DND-41 (cell line): ENCODE data around the gene LSM6.

ENCODE experiments used
- ATAC-seq: fragments of 200-7000 bp; cut with Tn5 transposase; 3 replicates; pipeline ENCODE4 v1.9.1; 2021; ENCODE audit warnings: low read depth; ENCODE audit not compliant: insufficient read depth
- DNase-seq: peaks from one replicate; pipeline ENCODE4 v3.0.0-alpha.2; 2020
- H2AFZ ChIP-seq: 2 replicates; pipeline ENCODE4 v1.6.0; 2012; ENCODE audit warnings: low read depth, low read length
- H3K27ac ChIP-seq: 2 replicates; pipeline ENCODE4 v1.5.1; 2012; ENCODE audit warnings: low read length, inconsistent platforms
- H3K27me3 ChIP-seq: fragments of 200-600 bp; sonication (generic); 2 replicates; pipeline ENCODE4 v1.6.0; 2012; ENCODE audit warnings: low read length, mild to moderate bottlenecking, inconsistent platforms; ENCODE audit not compliant: insufficient read depth, poor library complexity
- H3K36me3 ChIP-seq: 2 replicates; pipeline ENCODE4 v1.5.1; 2012; ENCODE audit warnings: low read length, inconsistent platforms; ENCODE audit not compliant: insufficient read depth
- H3K4me1 ChIP-seq: 2 replicates; pipeline ENCODE4 v1.5.1; 2012; ENCODE audit warnings: mild to moderate bottlenecking, low read length; ENCODE audit not compliant: insufficient read depth
- H3K4me2 ChIP-seq: 2 replicates; pipeline ENCODE4 v1.6.0; 2012; ENCODE audit warnings: mild to moderate bottlenecking, moderate library complexity, low read length, inconsistent platforms; ENCODE audit not compliant: insufficient read depth
- H3K4me3 ChIP-seq, 2 experiments: fragments of 200-600 bp in 1 of 2; shearing (Covaris generic) in 1 of 2; 2 replicates each; pipeline ENCODE4 v1.5.1; 2012 to 2016; ENCODE audit warnings: inconsistent platforms in 2 of 2, low read length in 2 of 2, mild to moderate bottlenecking in 2 of 2, low read depth in 1 of 2, moderate library complexity in 1 of 2
- H3K79me2 ChIP-seq: 2 replicates; pipeline ENCODE4 v1.6.0; 2012; ENCODE audit warnings: low read length, inconsistent platforms; ENCODE audit not compliant: insufficient read depth
- H3K9ac ChIP-seq: 2 replicates; pipeline ENCODE4 v1.6.0; 2012; ENCODE audit warnings: low read depth, mild to moderate bottlenecking, inconsistent platforms, low read length, moderate library complexity
- H3K9me3 ChIP-seq: 2 replicates; pipeline ENCODE4 v1.5.1; 2012; ENCODE audit warnings: low read length, moderate library complexity, mild to moderate bottlenecking, inconsistent platforms; ENCODE audit not compliant: insufficient read depth, severe bottlenecking
- H4K20me1 ChIP-seq: 2 replicates; pipeline ENCODE4 v1.6.0; 2012; ENCODE audit warnings: low read length; ENCODE audit not compliant: insufficient read depth
- EZH2 ChIP-seq: IDR thresholded peaks from 3 replicates; pipeline ENCODE4 v1.6.1; 2012; ENCODE audit warnings: borderline replicate concordance, low read depth, mild to moderate bottlenecking, moderate library complexity, low read length, inconsistent platforms; ENCODE audit not compliant: severe bottlenecking
- TF ChIP-seq, protein P1 (sequence below): IDR thresholded peaks from 2 replicates; pipeline ENCODE4 v1.5.1; 2012; ENCODE audit warnings: borderline replicate concordance, low read length, moderate library complexity, mild to moderate bottlenecking; ENCODE audit not compliant: poor library complexity, severe bottlenecking; ENCODE audit errors: extremely low read depth

The LSM6 gene

DNA sequence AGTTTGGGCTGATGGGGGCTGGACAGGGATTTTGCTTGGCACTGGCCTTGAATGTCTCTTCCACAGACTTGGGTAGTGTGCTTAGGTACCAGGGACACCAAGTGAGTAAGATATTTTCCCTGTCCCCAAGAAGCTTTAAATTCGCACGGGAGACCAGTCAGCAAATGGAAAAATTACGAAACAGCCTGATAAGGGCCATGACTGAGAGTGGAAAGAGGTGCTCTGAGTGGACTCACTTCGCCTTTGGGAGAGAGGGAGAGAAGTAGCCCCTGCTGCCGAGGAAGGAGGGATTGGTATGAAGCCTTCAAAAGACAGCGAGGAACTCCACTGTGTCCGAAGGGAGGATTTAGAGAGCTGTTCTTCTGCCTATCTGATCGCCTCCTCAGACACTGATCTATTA, 2.6 kb downstream of the LSM6 start:
- no peak overlapping the region for H3K4me3 ChIP-seq
- DNase-seq (no peak), ATAC-seq (no peak)
- H2AFZ ChIP-seq, result no peak overlapping the region
- no peak overlapping the region for H3K9ac ChIP-seq
- H3K4me1 ChIP-seq, result peaks cover 30% of the 10 kb centered on the region
- no peaks in the 10 kb centered on the region for H3K27me3 ChIP-seq
- H3K27ac ChIP-seq, result no peak overlapping the region
- H4K20me1 ChIP-seq, result peaks cover 14% of the 10 kb centered on the region; the same call in 1 of the 2 replicates
- H3K36me3 ChIP-seq, result peaks cover 9% of the 10 kb centered on the region
- no peak for TF ChIP-seq EZH2
- TF ChIP-seq, protein P1, sequence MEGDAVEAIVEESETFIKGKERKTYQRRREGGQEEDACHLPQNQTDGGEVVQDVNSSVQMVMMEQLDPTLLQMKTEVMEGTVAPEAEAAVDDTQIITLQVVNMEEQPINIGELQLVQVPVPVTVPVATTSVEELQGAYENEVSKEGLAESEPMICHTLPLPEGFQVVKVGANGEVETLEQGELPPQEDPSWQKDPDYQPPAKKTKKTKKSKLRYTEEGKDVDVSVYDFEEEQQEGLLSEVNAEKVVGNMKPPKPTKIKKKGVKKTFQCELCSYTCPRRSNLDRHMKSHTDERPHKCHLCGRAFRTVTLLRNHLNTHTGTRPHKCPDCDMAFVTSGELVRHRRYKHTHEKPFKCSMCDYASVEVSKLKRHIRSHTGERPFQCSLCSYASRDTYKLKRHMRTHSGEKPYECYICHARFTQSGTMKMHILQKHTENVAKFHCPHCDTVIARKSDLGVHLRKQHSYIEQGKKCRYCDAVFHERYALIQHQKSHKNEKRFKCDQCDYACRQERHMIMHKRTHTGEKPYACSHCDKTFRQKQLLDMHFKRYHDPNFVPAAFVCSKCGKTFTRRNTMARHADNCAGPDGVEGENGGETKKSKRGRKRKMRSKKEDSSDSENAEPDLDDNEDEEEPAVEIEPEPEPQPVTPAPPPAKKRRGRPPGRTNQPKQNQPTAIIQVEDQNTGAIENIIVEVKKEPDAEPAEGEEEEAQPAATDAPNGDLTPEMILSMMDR, result no peak
- H3K4me2 ChIP-seq, result peak overlapping the region; percentile 75; the same call in 1 of the 2 replicates
- H3K9me3 ChIP-seq, result no peaks in the 10 kb centered on the region
- H3K79me2 ChIP-seq, result peaks cover 46% of the 10 kb centered on the region

DNA sequence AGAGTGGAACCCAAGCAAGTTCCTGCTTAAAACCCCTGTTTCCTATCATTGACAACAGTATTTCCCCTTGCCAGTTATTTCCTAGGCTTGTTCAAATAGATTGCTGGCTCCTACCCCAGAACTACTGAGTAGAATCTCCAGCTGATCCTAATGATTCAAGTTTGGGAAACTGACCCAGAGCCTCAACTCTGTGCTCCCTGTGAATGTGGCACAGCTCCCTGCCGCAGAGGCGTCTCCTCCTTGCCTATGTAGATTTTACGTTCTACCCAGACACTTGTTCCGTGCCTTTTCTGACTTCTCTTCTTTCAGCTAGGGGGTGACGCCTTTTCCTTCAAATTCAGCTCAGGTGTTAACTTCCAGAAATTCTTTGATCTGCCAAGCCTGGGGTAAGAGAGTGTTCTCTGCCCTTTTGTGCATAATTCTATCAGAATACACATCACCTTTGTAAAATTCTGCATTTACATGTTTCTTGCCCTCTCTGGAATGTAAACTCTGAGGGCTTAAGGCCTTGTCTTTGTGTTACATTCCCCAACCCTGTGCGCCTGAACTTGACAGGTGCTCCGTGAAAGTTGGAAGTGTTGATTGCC, 4.4 kb downstream of the LSM6 start:
- Histone ChIP-seq H3K4me1 (peaks cover 30% of the 10 kb centered on the region), H4K20me1 (peaks cover 14% of the 10 kb centered on the region; the same call in 1 of the 2 replicates), H3K9me3 (no peaks in the 10 kb centered on the region), H2AFZ (no peak overlapping the region), H3K27me3 (no peaks in the 10 kb centered on the region), H3K79me2 (peaks cover 46% of the 10 kb centered on the region), H3K9ac (no peak overlapping the region; the same call in 1 of the 2 replicates), H3K4me3 (no peak overlapping the region), H3K36me3 (peaks cover 18% of the 10 kb centered on the region), H3K27ac (no peak overlapping the region), H3K4me2 (peak overlapping the region; percentile 5; the same call in 1 of the 2 replicates)
- DNase-seq (no peak), ATAC-seq (no peak)
- TF ChIP-seq, protein P1, result no peak
- TF ChIP-seq EZH2, result no peak

DNA sequence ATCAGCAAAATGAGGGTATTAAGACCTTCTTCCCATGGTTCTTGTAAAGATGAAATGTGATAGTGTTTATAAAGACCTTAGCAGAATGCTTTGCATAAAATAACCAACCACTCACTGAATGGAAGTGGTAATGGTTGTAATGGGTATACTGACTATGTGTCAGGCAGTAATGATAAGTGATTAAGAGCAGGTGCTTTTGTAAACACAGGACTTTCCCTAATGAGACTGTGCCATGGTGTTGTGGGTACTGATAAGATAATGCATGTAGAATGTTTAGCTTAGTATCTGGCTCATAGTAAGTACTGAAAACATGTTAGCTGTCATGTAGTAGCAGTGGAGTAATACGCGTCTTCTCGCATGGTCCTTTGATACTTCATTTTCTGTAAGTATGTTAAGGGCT, 6.9 kb downstream of the LSM6 start:
- Histone ChIP-seq H3K4me1 (peaks cover 13% of the 10 kb centered on the region), H3K9me3 (no peaks in the 10 kb centered on the region), H3K4me3 (no peak overlapping the region), H3K9ac (no peak overlapping the region), H2AFZ (no peak overlapping the region), H3K27me3 (no peaks in the 10 kb centered on the region), H3K27ac (no peak overlapping the region), H3K36me3 (peaks cover 33% of the 10 kb centered on the region), H3K4me2 (no peak overlapping the region), H4K20me1 (peaks cover 14% of the 10 kb centered on the region; the same call in 1 of the 2 replicates), H3K79me2 (peaks cover 28% of the 10 kb centered on the region)
- TF ChIP-seq, protein P1, result no peak
- TF ChIP-seq EZH2, result no peak
- ATAC-seq, result no peak
- DNase-seq, result no peak
